H1 (cell line): ENCODE measurements around the gene STXBP4. TPM values are rescaled to one million over a fixed set of nuclear protein-coding genes. Genes with fewer than 3 reads are reported as not detected.

Source experiments
- CTCF ChIA-PET: fragments of 300-600 bp; sonication (Branson Sonifier 250); formaldehyde crosslinking; loops from one replicate; lab custom pipeline; 2021; ENCODE audit not compliant: partially characterized antibody; lab: Charles Lee
- POLR2A ChIA-PET: fragments of 300-600 bp; sonication (Branson Sonifier 250); formaldehyde crosslinking; loops from one replicate; lab custom pipeline; 2021; ENCODE audit warnings: inconsistent platforms; ENCODE audit not compliant: partially characterized antibody; lab: Charles Lee
- DNase-seq, 2 experiments: peaks; one replicate each; pipeline versions ENCODE4 v3.0.0 to v3.0.0-alpha.2; 2010 to 2022; ENCODE audit warnings: low spot score in 2 of 2, low read depth in 1 of 2, mixed read lengths in 1 of 2
- FAIRE-seq: peaks from 2 replicates; lab custom pipeline; 2011; peaks lifted over from hg19 to GRCh38; lab: Jason Lieb, UNC
- H2AFZ ChIP-seq: 2 replicates; pipeline ENCODE4 v1.8.1; 2012; ENCODE audit warnings: low read length, inconsistent platforms
- H2AK5ac ChIP-seq: 2 replicates; pipeline ENCODE4 v1.6.1; 2013; ENCODE audit warnings: low read depth, low read length
- H2BK120ac ChIP-seq: replicated peaks from 2 replicates; pipeline ENCODE3; 2013; ENCODE audit warnings: low read depth, low read length, inconsistent platforms
- H2BK12ac ChIP-seq: 2 replicates; pipeline ENCODE4 v1.6.1; 2013; ENCODE audit warnings: low read depth, low read length
- H2BK15ac ChIP-seq: 2 replicates; pipeline ENCODE4 v1.6.1; 2013; ENCODE audit warnings: low read length
- H2BK20ac ChIP-seq: 2 replicates; pipeline ENCODE4 v1.6.1; 2013; ENCODE audit warnings: low read length
- H2BK5ac ChIP-seq: 2 replicates; pipeline ENCODE4 v1.6.1; 2013; ENCODE audit warnings: low read depth, low read length
- H3K14ac ChIP-seq: 2 replicates; pipeline ENCODE4 v1.6.1; 2013; ENCODE audit warnings: inconsistent platforms; ENCODE audit not compliant: insufficient read length
- H3K18ac ChIP-seq: 2 replicates; pipeline ENCODE4 v1.6.1; 2013; ENCODE audit warnings: low read length; ENCODE audit errors: extremely low read depth
- H3K23ac ChIP-seq: 2 replicates; pipeline ENCODE4 v1.6.1; 2013; ENCODE audit warnings: inconsistent platforms; ENCODE audit not compliant: insufficient read length
- H3K23me2 ChIP-seq: 2 replicates; pipeline ENCODE4 v1.6.1; 2013; ENCODE audit warnings: low read depth, low read length
- H3K27ac ChIP-seq: 2 replicates; pipeline ENCODE4 v1.6.1; 2011; ENCODE audit warnings: low read depth, low read length, inconsistent platforms
- H3K27me3 ChIP-seq, 4 experiments: replicated peaks in 1 of 4; 1 replicate in 1 of 4; 2 replicates in 3 of 4; pipeline versions ENCODE4 v1.6.1 to v1.8.1; 2011 to 2013; ENCODE audit warnings: low read length in 3 of 4, mild to moderate bottlenecking in 3 of 4, inconsistent platforms in 2 of 4, mixed read lengths in 2 of 4, moderate library complexity in 1 of 4; ENCODE audit not compliant: control insufficient read depth in 3 of 4, insufficient read depth in 3 of 4; ENCODE audit errors: extremely low read depth in 1 of 4
- H3K36me3 ChIP-seq, 4 experiments: 2 replicates each; pipeline versions ENCODE4 v1.6.1 to v1.8.1; 2011 to 2013; ENCODE audit warnings: mild to moderate bottlenecking in 4 of 4, low read length in 3 of 4, moderate library complexity in 2 of 4, control low read depth in 1 of 4, inconsistent platforms in 1 of 4; ENCODE audit not compliant: insufficient read depth in 4 of 4, control insufficient read depth in 2 of 4
- H3K4ac ChIP-seq: replicated peaks from 2 replicates; pipeline ENCODE3; 2013; ENCODE audit warnings: low read length, low read depth, mixed read lengths, inconsistent platforms; ENCODE audit not compliant: insufficient read length
- H3K4me1 ChIP-seq, 4 experiments: replicated peaks in 1 of 4; 1 replicate in 1 of 4; 2 replicates in 3 of 4; pipeline versions ENCODE4 v1.6.1 to v1.8.1; 2011 to 2013; ENCODE audit warnings: low read length in 3 of 4, inconsistent platforms in 2 of 4, mixed read lengths in 1 of 4; ENCODE audit not compliant: insufficient read depth in 4 of 4, control insufficient read depth in 3 of 4
- H3K4me2 ChIP-seq, 2 experiments: 2 replicates each; pipeline versions ENCODE4 v1.6.1 to v1.8.1; 2011 to 2013; ENCODE audit warnings: low read depth in 2 of 2, low read length in 2 of 2, control low read depth in 1 of 2, inconsistent platforms in 1 of 2, mild to moderate bottlenecking in 1 of 2; ENCODE audit not compliant: insufficient read depth in 1 of 2
- H3K4me3 ChIP-seq, 4 experiments: fragments of 200-600, 300-600 bp in 1 of 4; sonication (generic), shearing (Covaris generic), sonication (Bioruptor Twin) in 1 of 4; 2 replicates each; pipeline versions ENCODE4 v1.5.1 to v1.8.1; 2011 to 2016; ENCODE audit warnings: low read length in 4 of 4, low read depth in 3 of 4, control low read depth in 2 of 4, inconsistent platforms in 2 of 4, mild to moderate bottlenecking in 2 of 4, mixed read lengths in 1 of 4, moderate library complexity in 1 of 4; ENCODE audit not compliant: insufficient read depth in 2 of 4; ENCODE audit errors: extremely low read depth in 1 of 4
- H3K56ac ChIP-seq: replicated peaks from 2 replicates; pipeline ENCODE3; 2013; ENCODE audit warnings: low read depth, mild to moderate bottlenecking, mixed read lengths, low read length, inconsistent platforms; ENCODE audit not compliant: insufficient read length
- H3K79me1 ChIP-seq: 2 replicates; pipeline ENCODE4 v1.6.1; 2013; ENCODE audit warnings: low read depth, low read length, control low read depth
- H3K79me2 ChIP-seq, 2 experiments: 2 replicates each; pipeline versions ENCODE4 v1.6.1 to v1.8.1; 2012 to 2013; ENCODE audit warnings: low read length in 2 of 2, mild to moderate bottlenecking in 2 of 2, inconsistent platforms in 1 of 2; ENCODE audit not compliant: insufficient read depth in 2 of 2, control insufficient read depth in 1 of 2
- H3K9ac ChIP-seq, 4 experiments: replicated peaks in 1 of 4; 1 replicate in 1 of 4; 2 replicates in 3 of 4; pipeline versions ENCODE4 v1.6.1 to v1.8.1; 2011 to 2013; ENCODE audit warnings: low read depth in 3 of 4, low read length in 3 of 4, control low read depth in 2 of 4, mild to moderate bottlenecking in 2 of 4, moderate library complexity in 2 of 4, inconsistent platforms in 1 of 4; ENCODE audit errors: extremely low read depth in 1 of 4
- H3K9me3 ChIP-seq, 2 experiments: 2 replicates each; pipeline versions ENCODE4 v1.6.1 to v1.8.1; 2012 to 2013; ENCODE audit warnings: mild to moderate bottlenecking in 2 of 2, moderate library complexity in 2 of 2, control low read depth in 1 of 2, inconsistent platforms in 1 of 2, low read depth in 1 of 2, low read length in 1 of 2, mixed read lengths in 1 of 2; ENCODE audit not compliant: insufficient read depth in 2 of 2
- H4K20me1 ChIP-seq, 2 experiments: replicated peaks in 1 of 2; 2 replicates each; pipeline versions ENCODE3 to v1.8.1; 2011 to 2013; ENCODE audit warnings: inconsistent platforms in 2 of 2, low read length in 2 of 2, mild to moderate bottlenecking in 1 of 2; ENCODE audit not compliant: insufficient read depth in 2 of 2, control insufficient read depth in 1 of 2
- H4K5ac ChIP-seq: 2 replicates; pipeline ENCODE4 v1.6.1; 2013; ENCODE audit warnings: low read length, low read depth, mixed read lengths, inconsistent platforms; ENCODE audit not compliant: insufficient read length
- H4K8ac ChIP-seq: 2 replicates; pipeline ENCODE4 v1.8.0; 2013; ENCODE audit warnings: mild to moderate bottlenecking, moderate library complexity, low read length, inconsistent platforms; ENCODE audit not compliant: insufficient read depth; ENCODE audit errors: extremely low read depth
- H4K91ac ChIP-seq: replicated peaks from 2 replicates; pipeline ENCODE3; 2013; ENCODE audit warnings: low read length, mixed read lengths, inconsistent platforms; ENCODE audit not compliant: insufficient read length
- E2F6 ChIP-seq: IDR thresholded peaks from 2 replicates; pipeline ENCODE4 v1.6.1; 2012; ENCODE audit warnings: inconsistent platforms
- WGBS, 2 experiments: shearing (Covaris generic) in 1 of 2; methylation state at CpG; one replicate each; pipeline versions ENCODE4 v1.1.6 to v1.1.7; 2013 to 2015; ENCODE audit warnings: low lambda C conversion rate in 2 of 2, mixed read lengths in 2 of 2, inconsistent platforms in 1 of 2, low coverage in 1 of 2, missing lambda C conversion rate in 1 of 2; ENCODE audit not compliant: insufficient replicate concordance in 2 of 2, insufficient coverage in 1 of 2, insufficient read length in 1 of 2; ENCODE audit errors: extremely low coverage in 1 of 2, missing lambda C conversion rate in 1 of 2; 5-methylcytosine and 5-hydroxymethylcytosine counted together
- polyA plus RNA-seq, 7 experiments: library from polyadenylated mRNA; depleted of rRNA in 3 of 7; stranded (reverse) in 5 of 7; unstranded in 2 of 7; fragments of >200 nt in 5 of 7; fragments of 200-250 nt in 2 of 7; gene quantifications; 1 replicate in 5 of 7; 2 replicates in 1 of 7; 4 replicates in 1 of 7; pipeline versions ENCODE4 v1.2.1 to v1.2.3, GENCODE V29; 2011 to 2013; ENCODE audit warnings: missing spikeins in 2 of 7, mixed read lengths in 2 of 7
- total RNA-seq: library from RNA; stranded (reverse); fragmentation: NEBNext Ultra II Directional; extraction: Animal tissue kit (Norgen Biotek cat#: 25700); gene quantifications from 2 replicates; pipeline ENCODE4 v1.2.1, GENCODE V29; 2021

The STXBP4 gene
- total and polyA plus RNA-seq, 2 of the 8 experiments (the other 6 are each of a cell fraction or from before 2014, with no cell fraction given), result 3.2 to 18.5 TPM

GRCh38 chr17:55081559-55081958, 113.0 kb downstream of the STXBP4 start:
- H4K20me1 ChIP-seq, result no peaks in the 10 kb centered on the region
- no peak overlapping the region for H3K4me2 ChIP-seq
- no peak overlapping the region for H4K8ac ChIP-seq
- peaks cover 0 to 8% (median 2%) of the 10 kb centered on the region in 4 experiments; a peak in 3 of 8 replicates for H3K36me3 ChIP-seq
- WGBS, 2 experiments, result 95% methylated on average over 1 of the region's 1 CpG; no CpG with 5 or more reads in 1 of the 2 experiments
- H3K23ac ChIP-seq, result no peak overlapping the region
- H3K27me3 ChIP-seq, result no peaks in the 10 kb centered on the region
- no peak overlapping the region for H3K4ac ChIP-seq
- CTCF ChIA-PET, result interaction anchor here (0.7 kb wide), 1 partner anchor 199 kb away, joined by 3 read pairs; no protein-coding TSS in a partner anchor
- H3K4me3 ChIP-seq, result no peak overlapping the region
- H3K14ac ChIP-seq, result no peak overlapping the region
- no peak overlapping the region for H2BK20ac ChIP-seq
- H3K56ac ChIP-seq, result no peak overlapping the region
- no peaks in the 10 kb centered on the region for H3K4me1 ChIP-seq
- H2BK15ac ChIP-seq, result no peak overlapping the region
- H2BK12ac ChIP-seq, result no peak overlapping the region
- H3K79me1 ChIP-seq, result no peaks in the 10 kb centered on the region
- POLR2A ChIA-PET, result no interaction called here
- DNase-seq (no peak), FAIRE-seq (no peak)
- no peak overlapping the region for H4K91ac ChIP-seq
- no peaks in the 10 kb centered on the region for H3K9me3 ChIP-seq
- no peak overlapping the region for H2AK5ac ChIP-seq
- H3K79me2 ChIP-seq, result no peaks in the 10 kb centered on the region
- no peak overlapping the region for H2BK120ac ChIP-seq
- H3K9ac ChIP-seq, result no peak overlapping the region
- H3K27ac ChIP-seq, result no peak overlapping the region
- no peaks in the 10 kb centered on the region; the same call in 1 of the 2 replicates for H3K23me2 ChIP-seq
- no peak overlapping the region for H4K5ac ChIP-seq
- H2BK5ac ChIP-seq, result no peak overlapping the region
- H3K18ac ChIP-seq, result no peak overlapping the region
- H2AFZ ChIP-seq, result no peak overlapping the region
- TF ChIP-seq E2F6, result no peak
